ENCODE results near the gene TMEM14C.

- TF ChIP-seq POLR2A (IDR thresholded peaks at IDR 0.05; ENCODE audit: extremely low read depth, insufficient read length) (peak; percentile 76), MAX (IDR thresholded peaks at IDR 0.05; ENCODE audit: low read depth, low read length) (peak; percentile 80)
Observed at GRCh38 chr6:10747251-10747972, 24.5 kb downstream of the TMEM14C start, which contains the start of gene TMEM14B.
